Fibroblast of skin of left biceps (primary cell): ENCODE data around the gene SAMD9.
"Not testable (repeated sequence)": the region's sequence is repeated elsewhere in the genome, so short reads cannot be mapped to it uniquely, and the experiment has no call there.

Experiments
- DNase-seq, 2 experiments: peaks; one replicate each; pipeline ENCODE4 v3.0.0-alpha.2; 2013; ENCODE audit warnings: low read depth in 2 of 2

The SAMD9 gene

DNA sequence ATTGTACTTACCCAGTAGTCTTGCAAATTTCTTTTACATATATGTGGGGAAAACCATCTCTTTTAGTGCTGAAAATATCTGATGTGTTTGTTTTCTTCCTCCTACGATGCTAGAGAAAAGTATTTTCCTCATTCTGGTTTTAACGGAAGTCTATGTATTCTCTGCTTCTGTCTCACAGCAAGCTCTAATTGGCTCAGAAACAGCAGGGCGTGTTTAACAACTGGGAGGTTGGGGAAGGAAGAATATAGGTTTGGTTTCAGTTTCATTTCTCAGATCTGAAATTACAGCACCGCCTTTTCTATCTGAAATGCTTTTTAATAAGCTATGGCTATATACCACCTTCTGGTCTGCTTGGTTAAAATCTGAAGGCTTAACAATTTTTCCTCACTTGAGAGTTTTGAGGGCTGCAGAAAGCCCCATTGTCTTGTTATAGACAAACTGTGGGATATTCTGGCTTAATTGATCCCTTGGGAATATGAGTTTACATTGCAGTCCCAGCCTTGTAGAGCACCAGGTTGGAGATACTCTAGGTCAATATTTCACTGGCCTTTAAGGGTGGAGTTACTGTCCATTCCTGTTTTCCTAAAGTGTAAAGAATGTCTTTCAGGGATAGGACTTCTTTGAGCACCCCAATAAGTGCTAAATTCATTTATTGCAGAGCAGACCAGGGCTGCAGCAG lies at the start of gene SAMD9:
TSS of gene SAMD9 (minus strand) at position 128 of the 679 bp plus-strand sequence. CDS start 11,882 bp downstream, outside the sequence.
- peak; percentile 54 to 55 for DNase-seq

DNA sequence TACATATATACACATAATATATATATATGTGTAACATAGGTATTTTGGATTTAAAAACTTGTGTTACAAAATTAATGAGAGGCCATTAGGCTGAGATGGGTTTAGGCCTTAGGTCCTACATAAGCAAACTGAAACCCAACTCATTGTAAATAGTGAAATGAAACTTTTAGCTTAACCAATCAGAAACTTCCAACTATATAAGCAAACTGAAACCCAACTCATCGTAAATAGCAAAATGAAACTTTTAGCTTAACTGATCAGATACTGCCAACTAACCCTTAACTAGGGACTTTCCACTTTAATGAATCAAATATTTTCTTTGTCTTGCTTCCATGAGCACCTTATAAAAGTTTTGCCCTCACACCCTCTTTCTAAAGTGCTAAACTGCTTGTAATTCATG lies 47.7 kb upstream of the SAMD9 start:
- DNase-seq = no peak

DNA sequence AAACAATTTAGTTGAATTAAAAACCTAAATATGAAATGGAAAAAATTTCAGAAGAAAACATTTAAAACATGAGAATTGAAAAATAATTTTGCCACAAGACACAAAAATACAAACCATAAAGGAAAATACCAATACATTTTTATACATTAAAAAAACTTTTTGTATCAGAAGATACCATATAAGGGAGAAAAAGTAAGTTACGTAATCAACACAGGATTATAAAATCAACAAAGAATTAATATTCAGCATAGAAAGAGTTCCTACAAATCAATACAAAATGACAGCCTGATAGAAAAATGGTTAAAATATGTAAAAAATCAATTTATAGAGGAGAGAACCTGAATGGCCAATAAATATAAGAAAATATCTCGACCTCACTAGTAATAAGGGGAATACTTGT lies 47.0 kb upstream of the SAMD9 start:
- no peak for DNase-seq

DNA sequence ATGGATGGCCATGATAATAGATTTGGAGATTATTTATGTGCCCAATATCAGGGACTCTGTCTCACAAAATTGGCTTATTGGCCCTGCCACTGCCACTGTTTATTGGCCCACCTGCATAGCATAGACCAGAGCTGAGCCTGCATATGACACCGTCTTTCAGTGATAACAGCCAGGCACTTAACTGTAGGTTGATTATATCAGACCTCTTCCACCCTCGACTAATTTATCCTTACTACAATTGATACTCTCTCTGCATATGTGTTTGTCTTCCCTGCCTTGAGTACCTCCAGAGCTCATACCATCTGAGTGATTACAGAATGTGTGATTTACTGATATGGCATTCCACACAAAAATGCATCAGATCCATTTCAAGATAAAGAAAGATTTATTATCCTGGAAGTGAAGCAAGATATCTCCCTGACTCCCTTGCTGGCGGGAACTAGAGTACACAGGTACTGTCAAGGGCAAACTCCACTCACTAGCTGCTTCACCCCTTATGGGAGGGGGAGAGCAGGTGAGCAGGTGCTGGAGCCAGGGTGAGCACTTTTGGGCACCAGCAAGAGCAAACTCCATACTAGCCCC lies 43.5 kb upstream of the SAMD9 start:
- no peak for DNase-seq

DNA sequence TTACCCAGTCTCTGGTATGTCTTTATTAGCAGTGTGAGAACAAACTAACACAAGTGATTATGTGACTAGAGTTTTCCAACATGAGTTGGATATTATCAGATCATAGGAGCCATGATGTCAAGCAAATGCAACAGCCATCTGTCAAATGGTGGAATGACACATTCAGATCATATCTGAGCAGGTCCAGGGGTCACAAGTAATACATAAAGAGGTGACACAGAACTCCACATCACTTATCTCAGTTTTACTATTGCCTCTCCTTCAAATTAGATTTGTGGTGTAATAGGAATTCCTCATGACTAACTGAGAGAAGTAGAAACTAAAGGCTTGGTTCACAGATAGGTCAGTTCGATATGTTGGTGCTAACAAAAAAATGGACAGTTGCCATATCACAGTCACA lies 42.6 kb upstream of the SAMD9 start:
- no peak for DNase-seq

DNA sequence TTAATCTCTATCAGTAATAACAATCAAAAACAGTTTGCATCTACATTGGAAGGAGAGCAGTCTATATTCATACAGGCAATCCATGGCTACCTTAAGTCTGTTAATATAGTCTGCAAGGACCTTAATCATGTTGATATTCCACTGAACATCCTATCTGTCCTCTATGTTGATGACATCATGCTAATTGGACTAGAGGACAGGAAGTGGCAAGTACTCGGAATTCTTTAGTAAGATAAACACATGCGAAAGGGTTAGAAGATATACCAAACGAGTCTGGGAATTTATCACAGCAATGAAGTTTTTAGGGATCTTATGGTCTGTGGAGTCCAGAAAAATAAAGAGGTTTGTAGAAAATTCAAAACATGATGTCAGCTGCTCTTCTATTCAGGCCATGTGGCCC lies 41.7 kb upstream of the SAMD9 start:
- DNase-seq = no peak

DNA sequence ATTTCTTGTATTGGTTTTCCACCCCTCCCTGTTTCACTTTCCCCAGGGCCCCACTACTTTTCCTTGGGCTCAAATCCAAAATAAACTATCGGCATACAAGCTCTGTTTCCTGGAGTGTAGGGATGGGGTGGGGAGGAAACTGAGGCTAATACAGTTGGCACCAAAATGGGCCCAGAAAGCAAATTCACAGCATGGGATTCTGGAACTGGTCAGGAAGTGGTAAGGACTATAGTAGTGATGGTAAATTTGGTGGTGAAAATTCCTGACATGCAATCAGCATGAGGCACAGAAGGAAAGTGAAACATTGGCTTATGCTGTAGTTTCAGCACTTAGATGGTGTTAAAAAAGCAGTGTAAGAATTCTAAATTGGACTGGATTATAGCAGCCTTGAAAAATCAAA lies 39.1 kb upstream of the SAMD9 start:
- no peak for DNase-seq

DNA sequence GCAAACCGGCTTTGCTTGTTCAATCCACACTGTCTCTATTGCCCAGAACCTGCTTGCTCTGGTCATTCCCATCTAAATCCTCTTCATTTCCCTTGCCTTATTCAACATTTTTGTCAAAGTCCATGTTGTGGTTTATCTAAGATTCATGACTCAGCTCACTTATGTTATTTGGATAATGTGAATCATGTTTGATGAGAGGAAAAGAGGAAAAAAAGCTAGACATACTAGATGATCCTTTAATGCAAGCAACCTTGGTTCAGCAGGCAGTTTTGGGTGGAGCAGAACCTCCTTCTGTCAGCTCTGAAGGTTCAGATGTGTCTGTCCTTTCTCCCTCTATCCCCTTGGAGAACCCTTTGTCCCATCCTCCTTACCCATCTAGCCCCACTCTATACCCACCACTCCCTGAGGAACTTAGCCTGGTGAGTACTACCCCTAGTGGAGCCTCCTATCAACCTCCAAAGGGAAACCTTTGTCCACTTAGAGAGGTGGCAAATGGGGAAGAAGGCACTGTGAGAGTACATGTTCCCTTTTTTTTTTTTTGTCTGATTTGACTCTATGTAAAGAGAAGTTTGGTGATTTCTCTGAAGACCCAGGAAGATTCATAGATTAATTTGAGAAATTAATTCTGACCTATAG lies 32.5 kb upstream of the SAMD9 start:
- no peak for DNase-seq

DNA sequence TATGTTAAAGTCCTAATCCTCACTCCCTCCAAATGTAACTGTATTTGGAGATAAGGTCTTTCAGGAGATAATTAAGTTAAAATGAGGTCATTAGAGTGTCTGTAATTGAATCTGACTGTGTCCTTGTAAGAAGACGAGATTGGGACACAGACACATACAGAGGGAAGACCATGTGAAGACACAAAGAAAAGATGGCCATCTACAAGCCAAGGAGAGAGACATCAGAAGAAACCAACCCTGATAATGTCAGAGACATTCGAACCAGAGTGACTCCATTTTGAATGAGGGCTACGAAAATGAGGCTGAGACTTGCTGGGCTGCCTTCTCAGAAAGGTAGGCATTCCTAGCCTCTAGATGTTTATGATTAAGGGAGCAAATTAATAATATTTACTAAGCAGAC lies 30.9 kb upstream of the SAMD9 start:
- no peak for DNase-seq

DNA sequence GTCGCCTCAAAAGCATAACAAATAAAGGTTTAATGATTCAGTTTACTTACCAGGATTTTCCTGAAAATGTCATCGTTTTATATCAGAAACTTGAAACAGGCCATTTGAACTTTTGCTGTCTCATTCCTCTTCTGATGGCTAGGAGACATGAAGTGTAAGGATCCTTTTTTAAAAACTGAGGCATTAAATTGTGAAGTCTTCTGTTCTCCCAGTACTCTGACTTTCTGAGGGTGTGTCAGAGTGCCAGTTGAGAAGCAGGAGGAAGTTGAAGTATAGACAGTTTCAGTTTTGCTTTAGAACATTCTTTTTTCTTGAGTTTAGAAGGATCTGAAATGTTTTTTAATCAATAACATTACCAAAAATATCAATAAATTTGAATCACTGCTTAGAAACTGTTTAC lies 30.4 kb upstream of the SAMD9 start, which contains the start of gene SAMD9L:
TSS of gene SAMD9L (minus strand) at position 242 of the 400 bp plus-strand sequence. CDS start 12,414 bp downstream, outside the sequence.
- DNase-seq = no peak

DNA sequence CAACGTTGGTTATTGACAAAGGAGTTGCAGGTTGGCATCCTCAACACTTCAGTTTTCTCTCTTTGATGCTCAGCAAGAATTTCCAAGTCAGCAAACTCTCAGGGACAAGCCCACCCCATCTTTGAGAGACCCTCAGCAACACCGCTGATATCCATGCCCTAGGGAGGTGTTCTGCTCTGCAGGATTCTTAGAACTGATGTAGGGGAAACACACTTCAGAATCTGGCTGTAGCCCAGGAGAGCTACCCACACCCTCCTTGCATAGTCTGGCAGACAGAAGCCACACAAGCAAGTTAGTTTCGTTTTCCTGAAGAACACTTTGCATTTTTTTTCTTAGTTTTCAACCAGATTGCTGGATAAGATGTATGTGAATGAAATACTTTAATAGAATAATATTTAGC lies 29.6 kb upstream of the SAMD9 start:
- DNase-seq = no peak

DNA sequence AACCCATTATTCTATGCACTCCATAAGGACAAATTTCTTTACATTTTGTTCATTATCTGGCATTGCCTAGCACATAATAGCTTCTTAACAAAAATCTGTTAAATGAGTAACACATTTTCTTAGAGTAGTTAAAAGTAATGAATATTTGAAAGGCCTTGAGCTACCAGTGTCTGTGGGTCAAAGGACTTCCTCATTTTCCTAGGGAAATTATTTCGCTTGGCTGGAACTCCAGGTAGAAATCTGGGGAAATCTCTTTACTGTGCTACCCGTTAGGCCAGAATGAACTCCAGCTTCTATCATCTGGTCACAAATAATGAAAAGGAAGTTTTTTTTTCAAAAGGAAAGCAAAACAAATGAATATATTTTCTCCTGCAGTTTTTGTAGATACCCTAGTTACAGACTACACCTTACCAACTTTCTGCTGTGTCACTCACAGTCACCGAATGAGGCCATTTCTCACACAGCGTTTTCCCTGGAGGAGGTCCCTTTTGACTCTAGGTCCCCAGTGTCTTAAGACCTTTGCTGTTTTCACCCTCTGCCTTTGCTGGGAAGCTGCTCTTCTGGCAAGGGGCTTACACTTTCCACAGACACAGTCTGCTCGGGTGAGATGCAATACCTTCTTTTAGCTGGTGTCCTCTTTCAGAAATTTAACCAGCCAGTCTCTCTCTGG lies 28.8 kb upstream of the SAMD9 start:
- DNase-seq = no peak

DNA sequence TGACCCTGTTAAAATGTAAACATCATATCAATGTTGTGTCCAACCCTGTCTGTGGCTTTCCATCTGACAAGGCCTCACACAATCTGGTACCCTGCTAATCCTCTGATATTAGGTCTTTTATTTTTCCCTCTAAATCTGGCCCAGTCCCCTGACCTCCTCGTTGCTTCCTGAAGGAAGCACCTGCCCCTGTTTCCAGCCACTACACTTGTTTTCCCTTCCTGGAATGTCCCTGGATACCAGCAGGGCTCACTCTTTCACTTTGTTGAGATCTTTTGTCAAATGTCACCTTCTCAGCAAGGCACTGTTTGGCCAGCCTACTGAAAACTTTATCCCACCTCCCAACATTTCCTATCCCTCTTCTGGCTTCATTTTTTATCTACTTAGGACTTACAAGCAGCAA lies 28.3 kb upstream of the SAMD9 start:
- no peak for DNase-seq

DNA sequence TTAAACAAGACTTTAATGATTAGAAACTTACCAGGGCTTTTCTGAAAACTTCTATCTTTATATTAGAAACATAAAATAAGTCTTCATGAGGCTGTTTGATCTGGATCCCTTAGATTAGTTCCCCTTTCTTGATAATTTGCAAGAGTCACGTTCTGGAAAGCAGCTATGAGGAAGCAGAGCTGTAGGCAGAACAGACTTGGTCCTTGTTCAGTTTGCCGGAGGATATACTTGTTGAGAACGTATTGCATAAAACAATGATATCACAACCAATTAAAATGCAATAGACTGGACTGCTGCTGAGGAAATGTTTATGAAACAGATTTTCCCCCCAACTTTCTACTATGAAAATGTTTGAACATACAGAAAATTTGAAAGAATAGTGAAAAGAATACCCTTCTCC lies 27.6 kb upstream of the SAMD9 start:
- no peak for DNase-seq

DNA sequence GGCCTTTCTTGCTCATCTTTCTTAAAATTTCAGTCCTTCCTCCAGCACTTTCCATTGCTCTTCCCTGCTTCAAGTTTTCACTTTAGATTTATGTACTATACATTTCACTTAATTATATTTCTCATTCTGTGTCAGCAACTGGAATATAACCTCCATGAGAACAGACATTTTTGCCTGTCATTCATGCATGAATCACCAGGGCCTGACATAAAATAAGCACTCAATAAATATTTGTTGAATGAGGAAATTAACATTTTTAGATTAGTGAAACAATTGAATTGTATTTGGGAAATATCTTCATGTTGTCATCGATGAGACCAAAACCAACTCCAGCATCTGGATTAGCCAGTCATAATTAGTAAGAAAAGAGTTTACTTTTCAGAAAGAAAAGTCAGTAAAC lies 24.3 kb upstream of the SAMD9 start:
- no peak for DNase-seq

DNA sequence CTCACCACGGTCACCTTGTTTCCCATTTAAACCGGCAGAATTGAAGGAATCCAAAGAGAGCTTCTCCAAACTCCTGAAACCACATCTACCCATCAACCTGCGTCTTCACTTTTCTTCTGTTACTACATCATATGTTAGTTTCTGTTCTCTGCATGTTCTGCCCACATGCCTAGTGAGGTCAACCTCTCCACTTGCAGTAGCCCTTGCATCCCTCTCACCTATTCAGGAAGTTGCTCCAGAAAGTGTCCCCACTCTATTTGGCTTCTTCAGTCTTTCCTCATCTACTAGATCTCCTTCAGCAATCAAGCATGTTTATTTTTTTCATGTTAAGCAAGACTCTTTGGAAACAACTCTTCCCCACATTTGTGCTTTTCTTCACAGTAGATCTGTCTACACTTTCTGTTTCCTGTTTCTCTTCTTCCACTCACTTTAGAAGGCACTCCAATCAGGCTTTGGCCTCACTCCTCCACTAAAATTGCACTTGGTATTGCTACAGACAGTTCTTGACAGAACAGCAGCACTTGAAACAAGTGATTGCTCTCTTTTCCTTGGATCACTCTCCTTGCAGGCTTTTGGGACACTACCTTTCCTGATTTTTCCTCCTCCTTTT lies 22.9 kb upstream of the SAMD9 start:
- DNase-seq = no peak

DNA sequence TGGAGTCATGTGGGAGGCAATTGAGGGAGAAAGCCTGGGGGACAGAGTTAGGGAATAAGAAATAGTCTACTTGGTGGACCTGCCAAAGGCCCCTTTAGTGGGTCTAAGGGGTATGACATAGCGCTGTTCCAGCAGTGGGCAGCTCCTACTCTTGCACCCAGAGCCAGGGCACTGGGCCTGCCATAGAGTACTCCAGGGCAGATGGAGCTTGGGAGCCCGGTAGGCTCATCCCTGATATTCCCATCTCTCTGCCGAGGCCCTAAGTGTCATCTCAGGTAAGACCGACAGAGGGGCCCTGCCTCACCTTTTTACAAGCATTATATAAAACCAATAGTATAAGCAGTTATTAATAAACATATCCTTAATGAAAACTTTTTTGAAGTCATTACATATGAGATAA lies 20.8 kb upstream of the SAMD9 start:
- DNase-seq = no peak

DNA sequence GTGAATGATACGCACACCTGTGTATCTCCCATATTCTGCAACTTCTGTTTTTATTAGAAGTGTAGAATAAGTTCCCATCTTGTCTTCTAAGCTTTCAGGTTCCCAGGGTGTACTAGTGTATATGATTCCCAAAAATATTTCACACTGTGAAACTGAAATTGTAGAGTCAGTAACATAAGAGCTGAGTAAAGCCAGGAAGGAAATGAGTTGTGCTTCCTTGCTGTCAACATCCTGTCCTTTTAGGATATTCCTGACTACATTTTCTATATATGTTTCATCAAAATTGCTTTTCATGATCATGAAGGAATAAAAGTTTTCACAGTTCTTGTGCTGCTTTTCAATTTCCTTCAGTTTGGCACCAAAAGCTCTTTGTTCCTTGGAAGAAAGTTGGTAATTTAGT lies 15.2 kb upstream of the SAMD9 start:
- DNase-seq = no peak

DNA sequence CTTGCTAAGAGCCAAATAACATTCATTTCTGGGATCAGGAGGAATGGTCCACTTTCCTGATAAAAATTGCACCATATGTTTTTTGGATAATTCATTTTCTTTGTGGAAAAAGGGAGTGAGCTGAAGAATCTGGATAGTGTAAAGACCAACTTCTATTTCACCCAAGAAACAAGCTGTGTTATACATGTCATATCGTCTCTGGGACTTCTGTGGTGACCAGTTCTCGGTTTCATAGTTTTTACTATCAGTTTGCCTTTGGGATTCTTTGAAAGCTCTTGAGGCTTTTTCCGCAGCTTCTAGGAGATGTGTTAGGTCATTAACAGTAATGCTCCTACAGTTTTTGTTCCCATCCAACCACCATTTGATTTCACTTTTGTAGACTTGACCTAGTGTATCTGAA lies 14.4 kb upstream of the SAMD9 start:
- no peak for DNase-seq

DNA sequence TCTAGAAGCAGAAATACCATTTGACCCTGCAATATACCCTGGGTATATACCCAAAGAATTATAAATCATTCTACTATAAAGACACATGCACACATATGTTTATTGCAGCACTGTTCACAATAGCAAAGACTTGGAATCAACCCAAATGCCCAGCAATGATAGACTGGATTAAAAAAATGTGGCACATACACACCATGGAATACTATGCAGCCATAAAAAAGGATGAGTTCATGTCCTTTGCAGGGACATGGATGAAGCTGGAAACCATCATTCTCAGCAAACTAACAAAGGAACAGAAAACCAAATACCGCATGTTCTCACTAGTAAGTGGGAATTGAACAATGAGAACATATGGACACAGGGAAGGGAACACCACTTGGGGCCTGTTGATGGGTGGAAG lies 9.2 kb upstream of the SAMD9 start:
- DNase-seq = not testable (repeated sequence)

DNA sequence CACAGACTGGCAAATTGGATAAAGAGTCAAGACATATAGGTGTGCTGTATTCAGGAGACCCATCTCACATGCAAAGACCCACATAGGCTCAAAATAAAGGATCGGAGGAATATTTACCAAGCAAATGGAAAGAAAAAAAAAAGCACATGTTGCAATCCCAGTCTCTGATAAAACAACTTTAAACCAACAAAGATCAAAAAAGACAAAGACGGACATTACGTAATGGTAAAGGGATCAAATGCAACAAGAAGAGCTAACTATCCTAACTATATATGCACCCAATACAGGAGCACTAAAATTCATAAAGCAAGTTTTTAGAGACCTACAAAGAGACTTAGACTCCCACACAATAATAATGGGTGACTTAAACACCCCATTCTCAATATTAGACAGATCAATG lies 5.8 kb upstream of the SAMD9 start:
- DNase-seq = not testable (repeated sequence)
